DMS114 treated with DMSO at 0.1 percent for 48 hours (cell line): Measurements from ENCODE around the gene MAPK12.
"Not testable (repeated sequence)": the region's sequence is repeated elsewhere in the genome, so short reads cannot be mapped to it uniquely, and the experiment has no call there.

Source experiments
- DNase-seq: peaks from one replicate; lab custom pipeline; 2025; ENCODE audit not compliant: unreplicated experiment; lab: John Stamatoyannopoulos, UW

The MAPK12 gene

DNA sequence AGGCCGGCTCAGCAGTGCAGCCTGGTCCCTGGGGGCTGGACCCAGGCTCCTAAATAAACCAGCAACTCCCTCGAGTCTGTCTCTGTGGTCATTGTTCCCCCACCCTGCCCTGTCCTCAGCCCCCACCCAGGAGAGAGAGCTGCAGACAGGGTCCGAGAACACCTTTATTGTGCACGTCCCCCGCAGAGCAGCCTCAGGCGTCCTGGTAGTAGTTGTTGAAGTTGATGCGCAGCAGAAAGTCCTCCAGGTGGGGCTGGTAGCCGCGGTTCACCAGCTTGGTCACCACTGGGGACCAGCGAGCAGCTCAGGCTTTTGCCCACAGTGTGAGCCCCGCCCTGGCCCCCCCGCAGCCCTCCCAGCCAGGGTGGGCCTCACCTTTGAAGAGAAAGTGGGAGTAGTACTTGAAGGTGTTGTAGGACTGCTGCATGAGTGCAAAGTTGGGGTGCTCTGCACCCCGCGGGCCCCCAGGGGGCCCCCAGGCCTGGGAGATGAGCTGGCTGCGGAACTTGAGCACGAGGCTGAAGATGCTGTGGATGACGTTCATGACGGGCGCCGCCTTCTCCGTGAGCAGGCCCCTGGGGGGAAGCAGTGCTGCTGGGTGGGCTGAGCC lies 43.8 kb downstream of the MAPK12 start:
- no peak for DNase-seq

- no peak for DNase-seq
Observed at GRCh38 chr22:50216684-50217520, 44.6 kb downstream of the MAPK12 start.

DNA sequence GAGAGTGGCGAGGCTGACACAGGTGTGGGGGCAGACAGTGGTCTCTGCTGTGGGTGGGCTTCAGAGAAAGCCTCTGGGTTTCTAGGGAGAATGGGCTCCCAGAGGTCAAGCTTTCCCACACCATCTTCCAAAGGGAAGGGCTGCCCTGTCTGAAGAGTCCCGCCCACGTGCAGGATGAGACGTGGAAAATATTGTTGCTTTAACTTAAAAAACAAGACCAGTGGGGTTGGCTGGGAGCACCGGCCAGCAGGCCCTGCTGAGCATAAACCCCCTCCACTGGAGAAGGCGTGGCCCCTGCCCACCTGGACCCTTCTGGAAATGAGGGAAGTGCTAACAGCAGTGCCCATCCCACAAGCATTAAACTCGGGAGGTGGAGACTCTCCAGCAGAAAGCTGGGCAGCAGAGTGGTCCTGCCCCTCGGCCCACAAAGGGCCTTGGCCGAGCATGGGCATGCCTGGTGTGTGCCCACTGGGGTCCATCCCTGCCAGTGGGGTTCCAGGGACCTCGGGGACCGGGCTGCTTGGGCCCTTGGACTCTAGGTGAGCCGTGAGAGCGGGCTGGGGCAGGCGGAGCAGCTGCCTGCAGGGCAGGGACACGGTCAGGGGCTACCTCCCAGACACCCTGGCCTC lies 45.3 kb downstream of the MAPK12 start:
- DNase-seq, result no peak

DNA sequence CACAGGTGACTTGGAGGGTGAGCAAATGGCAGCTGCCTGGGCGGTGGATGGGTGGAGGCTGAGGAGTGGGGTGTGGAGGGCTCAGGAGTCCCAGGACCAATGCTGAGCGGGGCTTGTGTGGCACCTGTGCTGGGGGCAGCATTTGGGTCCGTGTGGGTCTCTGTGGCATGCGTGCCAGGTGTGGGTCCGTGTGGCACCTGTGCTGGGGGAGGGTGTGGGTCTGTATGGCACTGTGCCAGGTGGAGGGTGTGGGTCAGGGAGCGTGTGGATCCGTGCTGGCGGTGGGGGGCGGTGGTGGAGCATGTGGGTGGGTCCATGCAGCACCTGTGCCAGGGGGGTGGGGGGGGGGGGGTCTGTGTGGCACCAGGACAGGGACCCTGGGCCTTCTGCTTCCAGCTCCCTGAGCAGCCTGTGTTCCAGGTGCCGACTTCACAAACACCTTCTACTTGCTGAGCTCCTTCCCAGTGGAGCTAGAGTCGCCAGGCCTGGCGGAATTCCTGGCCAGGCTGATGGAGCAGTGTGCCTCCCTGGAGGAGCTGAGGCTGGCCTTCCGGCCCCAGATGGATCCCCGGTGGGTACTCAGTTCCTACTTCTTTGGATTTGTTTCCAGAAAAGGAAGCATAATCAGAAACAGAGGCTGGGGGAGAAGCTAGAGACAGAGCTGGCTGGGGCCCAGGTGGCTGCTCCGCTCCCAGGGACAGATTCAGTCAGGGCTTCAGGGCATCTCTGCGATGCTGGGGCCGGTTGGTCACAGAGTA lies 46.0 kb downstream of the MAPK12 start:
- no peak for DNase-seq

DNA sequence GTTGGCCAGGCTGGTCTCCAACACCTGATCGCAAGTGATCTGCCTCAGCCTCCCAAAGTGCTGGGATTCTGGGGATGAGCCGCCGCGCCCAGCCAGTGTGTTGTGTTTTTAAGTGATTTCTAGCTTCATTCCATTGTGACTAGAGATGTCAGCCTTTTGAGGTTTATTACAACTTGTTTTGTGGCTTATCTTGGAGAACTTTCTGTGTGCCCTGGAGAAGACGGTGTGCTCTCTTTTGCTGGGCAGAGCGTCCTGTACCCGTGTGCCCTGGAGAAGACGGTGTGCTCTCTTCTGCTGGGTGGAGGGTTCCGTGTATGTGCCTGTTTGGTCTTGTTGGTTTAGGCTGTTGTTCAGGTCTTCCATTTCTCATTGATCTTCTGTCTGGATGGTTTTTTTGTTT lies 48.2 kb downstream of the MAPK12 start:
- no peak for DNase-seq

- no peak for DNase-seq
Observed at GRCh38 chr22:50211147-50211546, 50.3 kb downstream of the MAPK12 start.

- no peak for DNase-seq
Observed at GRCh38 chr22:50210378-50211139, 50.9 kb downstream of the MAPK12 start.

GRCh38 chr22:50209893-50210292 lies 51.6 kb downstream of the MAPK12 start:
- DNase-seq, result peak; percentile 23

GRCh38 chr22:50208939-50209892 lies 52.3 kb downstream of the MAPK12 start:
- no peak for DNase-seq

DNA sequence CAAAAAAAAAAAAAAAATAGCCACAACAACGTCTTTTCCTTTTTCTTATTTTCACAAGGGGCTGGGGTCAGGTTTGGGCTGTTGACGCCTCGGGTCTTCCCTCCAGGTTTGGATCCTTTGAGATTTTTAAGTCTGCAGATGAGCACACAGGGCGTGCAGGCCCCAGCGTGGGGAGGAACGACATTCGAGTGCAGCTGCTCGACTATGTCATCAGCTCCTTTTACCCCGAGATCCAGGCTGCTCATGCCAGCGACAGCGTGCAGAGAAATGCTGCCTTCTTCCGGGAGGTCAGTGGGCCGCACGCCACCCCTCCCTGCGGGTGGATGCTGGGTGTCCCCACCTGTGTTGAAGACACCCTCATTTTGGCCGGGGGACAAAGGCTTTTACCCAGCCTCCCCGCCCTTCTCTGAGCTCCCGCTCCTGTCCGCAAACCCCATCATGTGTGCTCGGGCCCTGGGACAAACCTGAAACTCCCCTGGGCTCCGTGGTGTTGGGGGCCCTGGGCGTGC lies 53.0 kb downstream of the MAPK12 start:
- DNase-seq, result no peak

GRCh38 chr22:50207383-50208140 lies 53.9 kb downstream of the MAPK12 start:
- DNase-seq, result no peak

DNA sequence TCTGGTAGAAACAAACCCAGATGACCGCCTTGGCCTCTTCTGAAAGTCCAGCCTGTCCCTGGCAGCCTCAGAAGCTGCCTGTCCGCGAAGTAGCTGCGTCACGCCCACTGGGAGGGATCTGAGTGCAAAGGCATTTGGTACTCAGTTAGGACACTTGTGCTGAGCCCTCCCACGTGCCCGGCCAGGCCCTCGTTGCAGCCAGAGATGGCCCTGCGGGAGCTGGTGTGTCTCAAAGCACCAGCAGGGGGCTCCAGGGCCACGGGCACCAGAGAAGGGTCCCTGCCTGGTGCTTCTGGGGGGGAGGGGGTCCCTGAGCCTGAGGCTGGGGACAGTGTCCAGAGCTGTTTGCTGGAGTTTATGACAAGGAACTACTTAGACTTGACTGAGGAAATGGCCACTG lies 54.9 kb downstream of the MAPK12 start:
- peak; percentile 16 for DNase-seq

- DNase-seq, result no peak
Observed at GRCh38 chr22:50205781-50206569, 55.5 kb downstream of the MAPK12 start.

DNA sequence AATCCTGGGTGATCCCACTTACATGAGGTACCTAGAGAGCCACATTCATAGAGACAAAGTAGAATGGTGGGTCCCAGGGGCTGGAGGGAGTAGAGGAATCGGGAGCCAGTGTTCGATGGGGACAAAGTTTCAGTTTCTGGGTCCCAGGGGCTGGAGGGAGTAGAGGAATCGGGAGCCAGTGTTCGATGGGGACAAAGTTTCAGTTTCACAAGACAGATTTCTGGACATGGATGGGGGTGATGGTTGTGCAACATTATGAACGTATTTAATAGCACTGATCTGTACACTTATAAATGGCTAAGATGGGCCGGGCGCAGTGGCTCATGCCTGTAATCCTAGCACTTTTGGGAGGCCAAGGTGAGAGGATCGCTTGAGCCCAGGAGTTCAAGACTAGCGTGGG lies 56.5 kb downstream of the MAPK12 start:
- DNase-seq, result not testable (repeated sequence)

GRCh38 chr22:50204571-50204970 lies 56.9 kb downstream of the MAPK12 start:
- DNase-seq, result no peak

DNA sequence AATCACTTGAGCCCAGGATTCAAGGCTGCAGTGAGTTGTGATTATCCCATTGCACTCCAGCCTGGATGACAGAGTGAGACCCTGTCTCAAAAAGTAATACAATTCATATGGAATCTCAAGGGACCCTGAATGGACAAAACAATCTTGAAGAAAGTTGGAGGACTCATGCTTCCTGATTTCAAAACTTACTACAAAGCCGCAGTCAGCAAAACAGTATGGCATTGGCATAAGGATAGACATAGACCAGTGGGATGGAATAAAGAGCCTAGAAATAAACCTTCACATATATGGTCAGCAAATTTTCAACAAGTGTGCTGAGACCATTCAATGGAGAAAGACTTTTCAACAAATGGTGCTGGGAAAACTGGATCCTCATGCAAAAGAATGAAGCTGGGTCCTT lies 58.2 kb downstream of the MAPK12 start:
- no peak for DNase-seq
